ENCODE measurements around the gene SLC22A17.

SLC22A17 gene

GRCh38 chr14:23355871-23356435 is 3.3 kb upstream of the SLC22A17 start:
- Histone ChIP-seq H3K27ac (ENCODE audit: insufficient read depth, low read length, poor library complexity, severe bottlenecking) (no peak overlapping the region), H3K4me3 (ENCODE audit: insufficient read depth, low read depth, low read length, poor library complexity, severe bottlenecking) (no peak overlapping the region), H3K9me3 (ENCODE audit: control insufficient read depth, low read length) (no peaks in the 10 kb centered on the region), H3K27me3 (replicated peaks; ENCODE audit: control insufficient read depth, insufficient read depth, low read length, poor library complexity, severe bottlenecking) (no peaks in the 10 kb centered on the region), H3K36me3 (ENCODE audit: control insufficient read depth, insufficient read depth, low read length) (no peaks in the 10 kb centered on the region), H3K4me1 (ENCODE audit: control insufficient read depth, insufficient read depth, low read length, poor library complexity, severe bottlenecking) (peaks cover 7% of the 10 kb centered on the region)
- DNase-seq, result no peak

- Histone ChIP-seq H3K4me3 (ENCODE audit: insufficient read depth, low read depth, low read length, poor library complexity, severe bottlenecking) (no peak overlapping the region), H3K36me3 (ENCODE audit: control insufficient read depth, insufficient read depth, low read length) (no peaks in the 10 kb centered on the region), H3K27me3 (replicated peaks; ENCODE audit: control insufficient read depth, insufficient read depth, low read length, poor library complexity, severe bottlenecking) (no peaks in the 10 kb centered on the region), H3K4me1 (ENCODE audit: control insufficient read depth, insufficient read depth, low read length, poor library complexity, severe bottlenecking) (peaks cover 7% of the 10 kb centered on the region), H3K9me3 (ENCODE audit: control insufficient read depth, low read length) (no peaks in the 10 kb centered on the region), H3K27ac (ENCODE audit: insufficient read depth, low read length, poor library complexity, severe bottlenecking) (no peak overlapping the region)
- no peak for DNase-seq
Observed at GRCh38 chr14:23354990-23355389, 2.3 kb upstream of the SLC22A17 start.

GRCh38 chr14:23353433-23353780 is 720 bp upstream of the SLC22A17 start:
- H3K9me3 ChIP-seq (ENCODE audit: control insufficient read depth, low read length), result no peaks in the 10 kb centered on the region
- DNase-seq, result no peak
- H3K4me1 ChIP-seq (ENCODE audit: control insufficient read depth, insufficient read depth, low read length, poor library complexity, severe bottlenecking), result peaks cover 7% of the 10 kb centered on the region
- no peak overlapping the region for H3K27ac ChIP-seq (ENCODE audit: insufficient read depth, low read length, poor library complexity, severe bottlenecking)
- H3K36me3 ChIP-seq (ENCODE audit: control insufficient read depth, insufficient read depth, low read length), result no peaks in the 10 kb centered on the region
- H3K27me3 ChIP-seq (replicated peaks; ENCODE audit: control insufficient read depth, insufficient read depth, low read length, poor library complexity, severe bottlenecking), result no peaks in the 10 kb centered on the region
- no peak overlapping the region for H3K4me3 ChIP-seq (ENCODE audit: insufficient read depth, low read depth, low read length, poor library complexity, severe bottlenecking)

- H3K27ac ChIP-seq (ENCODE audit: insufficient read depth, low read length, poor library complexity, severe bottlenecking), result no peak overlapping the region
- no peaks in the 10 kb centered on the region for H3K9me3 ChIP-seq (ENCODE audit: control insufficient read depth, low read length)
- H3K27me3 ChIP-seq (replicated peaks; ENCODE audit: control insufficient read depth, insufficient read depth, low read length, poor library complexity, severe bottlenecking), result no peaks in the 10 kb centered on the region
- H3K4me1 ChIP-seq (ENCODE audit: control insufficient read depth, insufficient read depth, low read length, poor library complexity, severe bottlenecking), result peaks cover 7% of the 10 kb centered on the region
- H3K36me3 ChIP-seq (ENCODE audit: control insufficient read depth, insufficient read depth, low read length), result no peaks in the 10 kb centered on the region
- DNase-seq, result no peak
- peak overlapping the region; percentile 67 for H3K4me3 ChIP-seq (ENCODE audit: insufficient read depth, low read depth, low read length, poor library complexity, severe bottlenecking)
Observed at GRCh38 chr14:23351681-23352505, 794 bp downstream of the SLC22A17 start.

GRCh38 chr14:23349156-23349845 is 3.4 kb downstream of the SLC22A17 start:
- H3K4me1 ChIP-seq (ENCODE audit: control insufficient read depth, insufficient read depth, low read length, poor library complexity, severe bottlenecking), result peaks cover 7% of the 10 kb centered on the region
- DNase-seq, result no peak

GRCh38 chr14:23348297-23348655 is 4.4 kb downstream of the SLC22A17 start:
- no peaks in the 10 kb centered on the region for H3K27me3 ChIP-seq (replicated peaks; ENCODE audit: control insufficient read depth, insufficient read depth, low read length, poor library complexity, severe bottlenecking)
- no peak for DNase-seq
- H3K27ac ChIP-seq (ENCODE audit: insufficient read depth, low read length, poor library complexity, severe bottlenecking), result no peak overlapping the region
- no peaks in the 10 kb centered on the region for H3K9me3 ChIP-seq (ENCODE audit: control insufficient read depth, low read length)
- H3K4me1 ChIP-seq (ENCODE audit: control insufficient read depth, insufficient read depth, low read length, poor library complexity, severe bottlenecking), result peaks cover 7% of the 10 kb centered on the region
- no peak overlapping the region for H3K4me3 ChIP-seq (ENCODE audit: insufficient read depth, low read depth, low read length, poor library complexity, severe bottlenecking)
- H3K36me3 ChIP-seq (ENCODE audit: control insufficient read depth, insufficient read depth, low read length), result no peaks in the 10 kb centered on the region

More at GRCh38 chr14:23349156-23349845, 3.4 kb downstream of the SLC22A17 start:
- no peaks in the 10 kb centered on the region for H3K9me3 ChIP-seq (ENCODE audit: control insufficient read depth, low read length)
- no peak overlapping the region for H3K27ac ChIP-seq (ENCODE audit: insufficient read depth, low read length, poor library complexity, severe bottlenecking)
- no peaks in the 10 kb centered on the region for H3K27me3 ChIP-seq (replicated peaks; ENCODE audit: control insufficient read depth, insufficient read depth, low read length, poor library complexity, severe bottlenecking)
- H3K36me3 ChIP-seq (ENCODE audit: control insufficient read depth, insufficient read depth, low read length), result no peaks in the 10 kb centered on the region
- no peak overlapping the region for H3K4me3 ChIP-seq (ENCODE audit: insufficient read depth, low read depth, low read length, poor library complexity, severe bottlenecking)

- H3K27ac ChIP-seq (ENCODE audit: insufficient read depth, low read length, poor library complexity, severe bottlenecking), result no peak overlapping the region
- no peaks in the 10 kb centered on the region for H3K27me3 ChIP-seq (replicated peaks; ENCODE audit: control insufficient read depth, insufficient read depth, low read length, poor library complexity, severe bottlenecking)
- H3K9me3 ChIP-seq (ENCODE audit: control insufficient read depth, low read length), result no peaks in the 10 kb centered on the region
- H3K4me3 ChIP-seq (ENCODE audit: insufficient read depth, low read depth, low read length, poor library complexity, severe bottlenecking), result no peak overlapping the region
- peaks cover 5% of the 10 kb centered on the region for H3K4me1 ChIP-seq (ENCODE audit: control insufficient read depth, insufficient read depth, low read length, poor library complexity, severe bottlenecking)
- DNase-seq, result no peak
- no peaks in the 10 kb centered on the region for H3K36me3 ChIP-seq (ENCODE audit: control insufficient read depth, insufficient read depth, low read length)
Observed at GRCh38 chr14:23347406-23348296, 5.0 kb downstream of the SLC22A17 start.

- no peaks in the 10 kb centered on the region for H3K9me3 ChIP-seq (ENCODE audit: control insufficient read depth, low read length)
- H3K4me3 ChIP-seq (ENCODE audit: insufficient read depth, low read depth, low read length, poor library complexity, severe bottlenecking), result no peak overlapping the region
- H3K27me3 ChIP-seq (replicated peaks; ENCODE audit: control insufficient read depth, insufficient read depth, low read length, poor library complexity, severe bottlenecking), result no peaks in the 10 kb centered on the region
- no peaks in the 10 kb centered on the region for H3K36me3 ChIP-seq (ENCODE audit: control insufficient read depth, insufficient read depth, low read length)
- H3K4me1 ChIP-seq (ENCODE audit: control insufficient read depth, insufficient read depth, low read length, poor library complexity, severe bottlenecking), result peaks cover 2% of the 10 kb centered on the region
- no peak for DNase-seq
- H3K27ac ChIP-seq (ENCODE audit: insufficient read depth, low read length, poor library complexity, severe bottlenecking), result no peak overlapping the region
Observed at GRCh38 chr14:23346693-23347405, 5.8 kb downstream of the SLC22A17 start.

- Histone ChIP-seq H3K4me1 (ENCODE audit: control insufficient read depth, insufficient read depth, low read length, poor library complexity, severe bottlenecking) (no peaks in the 10 kb centered on the region), H3K9me3 (ENCODE audit: control insufficient read depth, low read length) (no peaks in the 10 kb centered on the region), H3K27me3 (replicated peaks; ENCODE audit: control insufficient read depth, insufficient read depth, low read length, poor library complexity, severe bottlenecking) (no peaks in the 10 kb centered on the region), H3K36me3 (ENCODE audit: control insufficient read depth, insufficient read depth, low read length) (no peaks in the 10 kb centered on the region), H3K27ac (ENCODE audit: insufficient read depth, low read length, poor library complexity, severe bottlenecking) (no peak overlapping the region), H3K4me3 (ENCODE audit: insufficient read depth, low read depth, low read length, poor library complexity, severe bottlenecking) (no peak overlapping the region)
- no peak for DNase-seq
Observed at GRCh38 chr14:23345987-23346692, 6.5 kb downstream of the SLC22A17 start.

Measured in effector memory CD4-positive, alpha-beta T cell (primary cell).